Thyroid gland (tissue), 4 donors: ENCODE data around the gene AGK.

Experiments
- CTCF ChIP-seq, 6 experiments: fragments of 200-600 bp in 3 of 6; fragments of 450-650 bp in 3 of 6; sonication (generic) in 3 of 6; IDR thresholded peaks; one replicate each; pipeline ENCODE4 v1.5.1; 2016 to 2019; ENCODE audit warnings: antibody characterized with exemption in 6 of 6, mild to moderate bottlenecking in 2 of 6, inconsistent platforms in 1 of 6, moderate library complexity in 1 of 6
- POLR2A ChIP-seq, 2 donors: fragments of 450-650 bp; IDR thresholded peaks; one replicate each; pipeline ENCODE4 v1.6.1; 2017; ENCODE audit warnings: antibody characterized with exemption in 2 of 2, mild to moderate bottlenecking in 2 of 2, moderate library complexity in 1 of 2

GRCh38 chr7:141584935-141585334, 33.7 kb downstream of the AGK start:
- TF ChIP-seq CTCF (IDR thresholded peaks at IDR 0.05) (no peak), POLR2A (IDR thresholded peaks at IDR 0.05) (no peak)
